ENCODE data around the gene RBBP8NL.

Gene RBBP8NL

DNA sequence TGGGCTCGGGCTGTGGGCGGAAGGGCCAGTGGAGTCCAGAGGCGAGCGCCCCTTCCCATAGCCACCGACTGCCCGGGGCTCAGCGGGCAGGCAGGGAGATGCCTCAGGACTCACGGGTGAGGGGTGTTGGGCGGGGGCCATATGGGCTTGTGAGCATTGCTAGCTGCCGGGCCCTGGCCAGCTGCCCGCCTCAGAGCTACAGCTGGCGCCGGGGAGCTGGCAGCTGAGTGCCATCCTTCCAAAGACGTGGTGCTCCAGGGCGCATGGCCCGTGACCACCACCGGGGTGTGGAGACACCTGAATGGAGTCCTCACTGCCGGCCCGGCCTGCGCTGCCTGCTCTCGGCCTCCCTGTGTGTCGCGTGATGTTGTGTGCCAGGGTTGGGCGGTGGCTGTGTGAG is 10.6 kb upstream of the RBBP8NL start:
- no peaks in the 10 kb centered on the region for H3K36me3 ChIP-seq (ENCODE audit: insufficient read depth, low read length)
- no peaks in the 10 kb centered on the region for H3K4me1 ChIP-seq (ENCODE audit: insufficient read depth, low read length)
- H3K9ac ChIP-seq (ENCODE audit: low read depth, low read length) = no peak overlapping the region
- ATAC-seq (ENCODE audit: insufficient read depth, low read depth) = no peak
- no peak overlapping the region for H3K4me2 ChIP-seq (ENCODE audit: insufficient read depth, low read length)
- no peak overlapping the region for H2AFZ ChIP-seq (ENCODE audit: low read depth, low read length)
- H3K9me3 ChIP-seq (ENCODE audit: insufficient read depth, low read length, severe bottlenecking) = no peaks in the 10 kb centered on the region
- peaks cover 34% of the 10 kb centered on the region for H4K20me1 ChIP-seq (ENCODE audit: insufficient read depth, low read length)
- no peak for DNase-seq
- peaks cover 15% of the 10 kb centered on the region for H3K27me3 ChIP-seq (ENCODE audit: insufficient read depth, low read length, poor library complexity)
- no peak overlapping the region for H3K4me3 ChIP-seq (ENCODE audit: low read depth in 1 of 2, low read length in 2 of 2)
- no peak overlapping the region for H3K27ac ChIP-seq (ENCODE audit: low read length)
- H3K79me2 ChIP-seq (ENCODE audit: insufficient read depth, low read length) = no peaks in the 10 kb centered on the region
- TF ChIP-seq, protein P1, sequence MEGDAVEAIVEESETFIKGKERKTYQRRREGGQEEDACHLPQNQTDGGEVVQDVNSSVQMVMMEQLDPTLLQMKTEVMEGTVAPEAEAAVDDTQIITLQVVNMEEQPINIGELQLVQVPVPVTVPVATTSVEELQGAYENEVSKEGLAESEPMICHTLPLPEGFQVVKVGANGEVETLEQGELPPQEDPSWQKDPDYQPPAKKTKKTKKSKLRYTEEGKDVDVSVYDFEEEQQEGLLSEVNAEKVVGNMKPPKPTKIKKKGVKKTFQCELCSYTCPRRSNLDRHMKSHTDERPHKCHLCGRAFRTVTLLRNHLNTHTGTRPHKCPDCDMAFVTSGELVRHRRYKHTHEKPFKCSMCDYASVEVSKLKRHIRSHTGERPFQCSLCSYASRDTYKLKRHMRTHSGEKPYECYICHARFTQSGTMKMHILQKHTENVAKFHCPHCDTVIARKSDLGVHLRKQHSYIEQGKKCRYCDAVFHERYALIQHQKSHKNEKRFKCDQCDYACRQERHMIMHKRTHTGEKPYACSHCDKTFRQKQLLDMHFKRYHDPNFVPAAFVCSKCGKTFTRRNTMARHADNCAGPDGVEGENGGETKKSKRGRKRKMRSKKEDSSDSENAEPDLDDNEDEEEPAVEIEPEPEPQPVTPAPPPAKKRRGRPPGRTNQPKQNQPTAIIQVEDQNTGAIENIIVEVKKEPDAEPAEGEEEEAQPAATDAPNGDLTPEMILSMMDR (IDR thresholded peaks at IDR 0.05; ENCODE audit: borderline replicate concordance, extremely low read depth, low read length, poor library complexity, severe bottlenecking) = no peak
- TF ChIP-seq EZH2 (IDR thresholded peaks at IDR 0.05; ENCODE audit: borderline replicate concordance, low read depth, low read length, severe bottlenecking) = no peak

DNA sequence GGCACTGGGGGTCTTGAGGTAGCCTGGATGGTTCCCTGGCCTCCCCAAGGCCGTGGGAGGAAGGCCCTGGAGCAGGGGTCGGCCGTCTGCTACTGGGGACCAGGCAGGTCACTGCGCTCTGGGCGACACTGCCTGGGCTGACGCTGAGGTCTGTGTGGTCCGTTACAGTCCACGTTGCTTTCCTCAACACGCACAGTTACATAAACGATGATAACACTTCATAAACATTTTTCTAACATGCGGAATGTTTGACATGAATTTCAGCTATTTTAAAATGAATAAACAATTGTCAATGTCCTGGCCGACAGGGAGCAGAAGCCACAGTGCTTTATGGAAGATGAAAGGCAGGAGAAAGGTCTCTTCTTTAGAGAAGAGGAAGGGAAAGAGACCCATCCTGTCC is 10.2 kb upstream of the RBBP8NL start:
- no peak overlapping the region for H3K9ac ChIP-seq (ENCODE audit: low read depth, low read length)
- no peak overlapping the region for H3K4me3 ChIP-seq (ENCODE audit: low read depth in 1 of 2, low read length in 2 of 2)
- no peak overlapping the region for H3K27ac ChIP-seq (ENCODE audit: low read length)
- peaks cover 35% of the 10 kb centered on the region for H4K20me1 ChIP-seq (ENCODE audit: insufficient read depth, low read length)
- H3K79me2 ChIP-seq (ENCODE audit: insufficient read depth, low read length) = no peaks in the 10 kb centered on the region
- DNase-seq (no peak), ATAC-seq (ENCODE audit: insufficient read depth, low read depth) (no peak)
- peaks cover 15% of the 10 kb centered on the region for H3K27me3 ChIP-seq (ENCODE audit: insufficient read depth, low read length, poor library complexity)
- no peak overlapping the region for H3K4me2 ChIP-seq (ENCODE audit: insufficient read depth, low read length)
- TF ChIP-seq, protein P1 (IDR thresholded peaks at IDR 0.05; ENCODE audit: borderline replicate concordance, extremely low read depth, low read length, poor library complexity, severe bottlenecking) = no peak
- TF ChIP-seq EZH2 (IDR thresholded peaks at IDR 0.05; ENCODE audit: borderline replicate concordance, low read depth, low read length, severe bottlenecking) = no peak
- H3K4me1 ChIP-seq (ENCODE audit: insufficient read depth, low read length) = no peaks in the 10 kb centered on the region
- no peak overlapping the region for H2AFZ ChIP-seq (ENCODE audit: low read depth, low read length)
- no peaks in the 10 kb centered on the region for H3K9me3 ChIP-seq (ENCODE audit: insufficient read depth, low read length, severe bottlenecking)
- H3K36me3 ChIP-seq (ENCODE audit: insufficient read depth, low read length) = no peaks in the 10 kb centered on the region

DNA sequence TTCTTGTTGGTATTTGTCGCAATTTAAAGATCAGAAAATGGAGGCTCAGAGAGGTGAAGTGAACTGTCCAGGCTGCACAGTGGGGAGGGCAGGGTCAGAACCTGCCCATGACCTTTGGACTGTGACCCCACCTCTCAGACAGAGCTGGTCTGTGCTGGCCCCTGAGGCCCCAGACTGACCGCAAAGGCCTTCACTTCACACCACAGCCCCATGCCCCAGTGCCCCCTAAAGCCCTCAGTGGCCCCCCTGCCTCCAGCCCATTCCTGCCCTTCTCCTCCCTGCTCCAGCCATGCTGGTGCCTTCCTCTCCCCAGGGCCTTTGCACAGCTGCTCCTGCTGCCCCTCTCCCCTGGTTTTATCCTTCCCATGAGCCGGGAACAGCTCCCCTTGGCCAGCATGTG is 9.4 kb upstream of the RBBP8NL start:
- H3K4me3 ChIP-seq (ENCODE audit: low read depth in 1 of 2, low read length in 2 of 2) = no peak overlapping the region
- H3K27ac ChIP-seq (ENCODE audit: low read length) = no peak overlapping the region
- H3K9ac ChIP-seq (ENCODE audit: low read depth, low read length) = no peak overlapping the region
- no peak overlapping the region for H3K4me2 ChIP-seq (ENCODE audit: insufficient read depth, low read length)
- H3K4me1 ChIP-seq (ENCODE audit: insufficient read depth, low read length) = no peaks in the 10 kb centered on the region
- H3K9me3 ChIP-seq (ENCODE audit: insufficient read depth, low read length, severe bottlenecking) = no peaks in the 10 kb centered on the region
- TF ChIP-seq EZH2 (IDR thresholded peaks at IDR 0.05; ENCODE audit: borderline replicate concordance, low read depth, low read length, severe bottlenecking) = no peak
- TF ChIP-seq, protein P1 (IDR thresholded peaks at IDR 0.05; ENCODE audit: borderline replicate concordance, extremely low read depth, low read length, poor library complexity, severe bottlenecking) = no peak
- ATAC-seq (ENCODE audit: insufficient read depth, low read depth) (no peak), DNase-seq (no peak)
- H3K79me2 ChIP-seq (ENCODE audit: insufficient read depth, low read length) = no peaks in the 10 kb centered on the region
- H3K36me3 ChIP-seq (ENCODE audit: insufficient read depth, low read length) = no peaks in the 10 kb centered on the region
- H4K20me1 ChIP-seq (ENCODE audit: insufficient read depth, low read length) = peaks cover 35% of the 10 kb centered on the region
- H3K27me3 ChIP-seq (ENCODE audit: insufficient read depth, low read length, poor library complexity) = peaks cover 15% of the 10 kb centered on the region
- H2AFZ ChIP-seq (ENCODE audit: low read depth, low read length) = no peak overlapping the region

Measured in DND-41 (cell line).